HEK293 (cell line): ENCODE measurements around the gene MAPK9.
A peak's percentile ranks its signal among the peaks of the same experiment; 100 is the strongest.

Experiments
- CTCF ChIA-PET: fragments of 350-600 bp; formaldehyde crosslinking; extraction: SDS; loops from one replicate; lab custom pipeline; 2021; ENCODE audit warnings: antibody characterized with exemption; lab: Yijun Ruan, JAX
- POLR2A ChIA-PET: fragments of 300-600 bp; formaldehyde crosslinking; extraction: SDS; loops from one replicate; lab custom pipeline; 2020; ENCODE audit warnings: antibody characterized with exemption, inconsistent platforms; lab: Yijun Ruan, JAX
- H3K27ac ChIP-seq: fragments of 200-500 bp; sonication (Bioruptor generic); 2 replicates; pipeline ENCODE4 v1.5.1; 2014; ENCODE audit warnings: low read depth, low read length, control low read depth, inconsistent platforms; ENCODE audit errors: extremely low read depth
- H3K36me3 ChIP-seq, 2 experiments: fragments of 200-500 bp in 1 of 2; sonication (Bioruptor generic) in 1 of 2; 1 replicate in 1 of 2; 2 replicates in 1 of 2; pipeline ENCODE4 v1.5.1; 2014 to 2017; ENCODE audit warnings: inconsistent platforms in 2 of 2, low read length in 2 of 2; ENCODE audit not compliant: control insufficient read depth in 2 of 2, insufficient read depth in 1 of 2
- H3K4me1 ChIP-seq: fragments of 200-500 bp; sonication (Bioruptor generic); 2 replicates; pipeline ENCODE4 v1.5.1; 2014; ENCODE audit warnings: mild to moderate bottlenecking, low read length, inconsistent platforms; ENCODE audit not compliant: control insufficient read depth, insufficient read depth
- H3K4me3 ChIP-seq: 2 replicates; pipeline ENCODE4 v1.5.1; 2011; ENCODE audit warnings: low read depth, mild to moderate bottlenecking, control low read depth, low read length, moderate library complexity
- H3K9me3 ChIP-seq: fragments of 200-500 bp; sonication (Bioruptor generic); 2 replicates; pipeline ENCODE4 v1.5.1; 2014; ENCODE audit warnings: low read depth, low read length, inconsistent platforms; ENCODE audit not compliant: control insufficient read depth, insufficient read depth
- BCL6B ChIP-seq: fragments of 450-650 bp; formaldehyde crosslinking; IDR thresholded peaks from 2 replicates; pipeline ENCODE4 v1.5.1; 2017; ENCODE audit warnings: missing biosample characterization, missing genetic modification characterization
- ELK4 ChIP-seq: IDR thresholded peaks from 2 replicates; pipeline ENCODE4 v1.6.1; 2011; ENCODE audit warnings: mild to moderate bottlenecking, low read depth, low read length, borderline replicate concordance
- GFI1B ChIP-seq: fragments of 450-650 bp; formaldehyde crosslinking; IDR thresholded peaks from 2 replicates; pipeline ENCODE4 v1.5.1; 2016; ENCODE audit warnings: missing biosample characterization, missing genetic modification characterization
- GLI2 ChIP-seq: fragments of 450-650 bp; formaldehyde crosslinking; IDR thresholded peaks from 2 replicates; pipeline ENCODE4; 2017; ENCODE audit warnings: missing biosample characterization, missing genetic modification characterization, low read depth, borderline replicate concordance
- HIC1 ChIP-seq: fragments of 450-650 bp; formaldehyde crosslinking; IDR thresholded peaks from 2 replicates; pipeline ENCODE4 v1.5.1; 2016; ENCODE audit warnings: missing biosample characterization, missing genetic modification characterization
- MEIS1 ChIP-seq: sonication (generic); formaldehyde crosslinking; IDR thresholded peaks from 2 replicates; pipeline ENCODE4 v1.8.1; 2022; ENCODE audit warnings: missing genetic modification reagents, mild to moderate bottlenecking, borderline replicate concordance
- PATZ1 ChIP-seq: fragments of 450-650 bp; formaldehyde crosslinking; IDR thresholded peaks from 2 replicates; pipeline ENCODE4 v1.5.1; 2016; ENCODE audit warnings: missing biosample characterization, missing genetic modification characterization
- SP2 ChIP-seq: fragments of 450-650 bp; formaldehyde crosslinking; IDR thresholded peaks from 2 replicates; pipeline ENCODE4 v1.5.1; 2016; ENCODE audit warnings: missing biosample characterization, missing genetic modification characterization
- ZBTB17 ChIP-seq: fragments of 450-650 bp; formaldehyde crosslinking; IDR thresholded peaks from 2 replicates; pipeline ENCODE4 v1.5.1; 2016; ENCODE audit warnings: missing biosample characterization, missing genetic modification characterization
- ZNF221 ChIP-seq: fragments of 450-650 bp; formaldehyde crosslinking; IDR thresholded peaks from 2 replicates; pipeline ENCODE4 v1.5.1; 2017; ENCODE audit warnings: missing biosample characterization, missing genetic modification characterization, borderline replicate concordance
- ZNF266 ChIP-seq: fragments of 450-650 bp; formaldehyde crosslinking; IDR thresholded peaks from 2 replicates; pipeline ENCODE4 v1.5.1; 2016; ENCODE audit warnings: missing biosample characterization, missing genetic modification characterization, low read depth
- ZNF398 ChIP-seq: fragments of 450-650 bp; formaldehyde crosslinking; IDR thresholded peaks from 2 replicates; pipeline ENCODE4 v1.5.1; 2017; ENCODE audit warnings: missing biosample characterization, missing genetic modification characterization
- ZNF548 ChIP-seq: fragments of 450-650 bp; formaldehyde crosslinking; IDR thresholded peaks from 2 replicates; pipeline ENCODE4 v1.5.1; 2016; ENCODE audit warnings: missing biosample characterization, missing genetic modification characterization
- ZNF623 ChIP-seq: fragments of 450-650 bp; formaldehyde crosslinking; IDR thresholded peaks from 2 replicates; pipeline ENCODE4 v1.5.1; 2016; ENCODE audit warnings: missing biosample characterization, missing genetic modification characterization
- ZNF747 ChIP-seq: fragments of 450-650 bp; formaldehyde crosslinking; IDR thresholded peaks from 2 replicates; pipeline ENCODE4 v1.5.1; 2016; ENCODE audit warnings: missing biosample characterization, missing genetic modification characterization
- ZNF830 ChIP-seq: fragments of 450-650 bp; IDR thresholded peaks from 2 replicates; pipeline ENCODE4 v1.5.0; 2018; ENCODE audit warnings: missing biosample characterization, missing genetic modification characterization, low read depth, mild to moderate bottlenecking, moderate library complexity

The MAPK9 gene

GRCh38 chr5:180290568-180291233, 1.2 kb downstream of the MAPK9 start:
- POLR2A ChIA-PET, result no interaction called here
- TF ChIP-seq SP2, result 0 out of 2 replicates have a peak, but pooled peaks have one; percentile 10
- peak; percentile 97 for TF ChIP-seq ZNF623 (tag by site-specific recombination)
- TF ChIP-seq ZNF221, result no peak
- TF ChIP-seq ELK4, result no peak
- Histone ChIP-seq H3K36me3 (peaks cover 7 to 24% of the 10 kb centered on the region in 2 experiments), H3K27ac (no peak overlapping the region), H3K9me3 (no peaks in the 10 kb centered on the region), H3K4me3 (peak overlapping the region; percentile 90), H3K4me1 (0 out of 2 replicates have a peak, but pooled peaks cover 3% of the 10 kb centered on the region)
- CTCF ChIA-PET, result interaction anchor here (0.6 to 2.8 kb wide), 7 partner anchors 31 to 379 kb away, joined by 3 to 11 read pairs (median 5); partner anchors contain the start of gene RASGEF1C

- TF ChIP-seq ZBTB17 (no peak), ZNF830 (tag by site-specific recombination) (no peak), ZNF548 (tag by site-specific recombination) (no peak), PATZ1 (tag by site-specific recombination) (no peak), ZNF266 (tag by site-specific recombination) (no peak), BCL6B (no peak), MEIS1 (no peak), GFI1B (no peak), HIC1 (no peak), ZNF398 (tag by site-specific recombination) (no peak), GLI2 (tag by site-specific recombination) (no peak), ZNF747 (no peak)
- TF ChIP-seq, all 188 proteins: peak for 0
- Histone ChIP-seq H3K36me3 (peaks cover 7 to 30% of the 10 kb centered on the region in 2 experiments), H3K27ac (no peak overlapping the region), H3K4me3 (peak overlapping the region; percentile 6; the same call in 1 of the 2 replicates), H3K9me3 (no peaks in the 10 kb centered on the region), H3K4me1 (0 out of 2 replicates have a peak, but pooled peaks cover 3% of the 10 kb centered on the region)
- ChIA-PET POLR2A (interaction anchor here (1.6 kb wide), 1 partner anchor 81 kb away, joined by 4 read pairs; the partner anchor contains the start of gene RASGEF1C), CTCF (interaction anchor here (0.7 to 2.8 kb wide), 6 partner anchors 21 to 182 kb away, joined by 3 to 11 read pairs (median 5); partner anchors contain the start of gene RASGEF1C)
Observed at GRCh38 chr5:180289966-180290365, 1.9 kb downstream of the MAPK9 start.
